Cerebellar cortex (tissue), 1 donor: ENCODE measurements around the gene DVL1.
"Not testable (repeated sequence)": the region's sequence is repeated elsewhere in the genome, so short reads cannot be mapped to it uniquely, and the experiment has no call there.

Source experiments
- DNase-seq: peaks from one replicate; pipeline ENCODE4 v3.0.0-alpha.2; 2015; ENCODE audit warnings: low spot score

The DVL1 gene

DNA sequence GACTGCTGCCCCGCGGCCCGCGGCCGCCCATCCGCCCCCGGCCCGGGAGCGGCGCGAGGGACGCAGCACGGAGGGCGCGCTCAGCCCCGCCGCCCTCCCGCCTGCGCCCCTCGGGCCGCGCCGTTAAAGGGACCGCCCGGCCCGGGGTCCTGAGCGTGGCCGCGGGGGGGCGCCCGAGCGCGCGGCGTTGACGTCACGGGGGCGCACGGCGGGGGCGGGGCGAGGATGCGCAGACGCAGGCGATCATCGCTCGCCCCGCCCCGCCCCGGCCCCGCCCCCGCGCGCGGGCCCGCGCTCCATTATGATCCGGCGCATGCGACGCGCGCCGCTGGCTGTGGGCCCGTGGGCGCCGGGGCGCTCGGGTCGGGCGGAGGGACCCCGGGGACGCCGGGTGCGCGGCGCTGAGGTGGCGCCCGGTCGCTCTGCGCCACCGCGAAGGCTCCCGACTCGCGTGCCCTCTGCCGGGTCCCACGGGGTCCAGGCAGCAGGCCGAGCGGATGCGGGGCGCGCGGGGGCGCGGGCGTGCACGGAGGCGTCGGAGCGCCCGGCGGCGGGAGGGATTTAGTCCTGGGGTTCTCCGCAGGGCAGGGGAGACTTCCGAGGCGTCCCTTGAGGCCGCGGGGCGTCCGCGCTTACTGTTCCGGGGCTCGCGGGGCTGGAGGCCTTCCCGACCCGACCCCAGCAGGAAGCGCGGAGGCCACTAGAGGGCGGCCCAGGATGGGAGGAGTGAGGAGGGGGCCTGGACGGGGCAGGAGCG lies at the start of gene DVL1:
Gene DVL1, minus strand, starts transcription at position 163 of the 757 bp plus-strand sequence. CDS start 353 bp downstream, outside the sequence.
- peak; percentile 42 for DNase-seq

DNA sequence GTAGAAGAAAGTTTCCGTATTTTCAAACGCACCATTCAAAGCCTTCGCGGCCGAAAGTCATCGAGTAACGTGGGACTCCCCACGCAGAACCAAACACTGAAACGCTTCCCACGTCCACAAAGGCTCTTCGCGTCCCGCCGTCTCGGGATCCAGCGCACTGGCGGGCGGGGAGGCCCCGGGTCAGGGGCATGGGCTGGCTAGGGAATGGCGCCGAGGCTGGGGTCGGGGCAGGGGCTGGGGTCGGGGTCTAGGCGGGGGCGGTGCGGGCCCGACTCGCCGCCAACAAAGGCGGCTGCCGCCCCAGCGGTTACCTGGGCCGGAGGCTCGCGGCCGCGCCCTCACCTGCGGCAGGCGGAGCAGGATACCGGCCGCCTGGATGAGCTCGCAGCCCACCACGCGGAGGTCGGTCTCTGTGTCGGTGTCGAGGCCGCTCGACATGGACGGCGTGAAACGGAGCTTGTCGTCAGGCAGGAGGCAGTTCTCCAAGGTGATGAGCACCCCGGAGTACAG lies 49.5 kb upstream of the DVL1 start:
- no peak for DNase-seq

DNA sequence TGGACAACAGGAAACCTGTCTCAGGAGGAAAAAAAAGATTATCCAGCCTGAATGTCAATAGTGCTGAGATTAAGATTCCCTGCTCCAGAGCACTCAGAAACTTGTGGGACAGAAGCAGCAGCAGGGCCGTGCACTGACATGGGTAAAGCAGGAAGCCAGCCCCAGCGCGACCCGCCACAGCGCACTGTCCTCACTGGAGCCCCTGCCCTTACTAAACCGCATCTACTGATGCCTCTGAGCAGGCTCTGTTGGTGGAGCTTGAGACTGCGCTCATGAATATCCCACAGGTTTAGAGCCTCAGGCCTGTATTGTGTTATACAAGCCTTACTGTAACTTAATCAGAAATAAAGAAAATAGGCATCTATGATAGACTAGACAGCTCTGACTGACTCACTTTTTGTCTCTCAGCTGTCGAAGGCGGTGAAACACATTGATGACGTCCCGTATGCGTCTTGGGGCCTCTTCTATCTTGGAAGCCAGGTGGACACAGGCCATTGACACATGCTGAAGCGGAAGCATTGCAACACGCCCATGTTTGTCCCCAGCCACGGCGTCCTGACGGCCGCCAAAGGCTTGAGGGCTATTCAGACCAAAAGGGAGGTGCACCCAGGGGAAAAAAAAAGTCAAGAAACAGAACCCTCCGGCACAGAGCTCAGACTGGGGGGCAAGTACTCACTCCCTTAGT lies 48.8 kb upstream of the DVL1 start:
- DNase-seq, result no peak

DNA sequence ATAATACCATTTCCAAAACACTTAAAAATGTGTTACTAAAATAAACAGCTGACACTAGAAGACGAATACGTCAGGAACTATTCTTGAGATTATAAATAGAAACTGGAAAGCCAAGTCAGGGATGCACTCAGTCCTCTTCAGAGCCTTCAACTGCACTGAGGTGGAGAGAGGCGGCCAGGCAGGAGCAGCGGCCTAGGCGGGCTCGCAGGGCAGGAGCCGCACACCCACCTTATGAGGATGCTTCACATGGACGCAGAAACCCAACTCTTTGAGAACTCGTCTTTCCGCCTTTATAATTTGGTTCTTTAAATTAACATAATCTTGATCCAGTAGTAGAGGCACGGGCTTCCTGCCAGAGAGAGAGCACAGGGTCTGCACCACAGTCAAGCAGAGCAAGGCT lies 45.9 kb upstream of the DVL1 start:
- DNase-seq, result no peak

DNA sequence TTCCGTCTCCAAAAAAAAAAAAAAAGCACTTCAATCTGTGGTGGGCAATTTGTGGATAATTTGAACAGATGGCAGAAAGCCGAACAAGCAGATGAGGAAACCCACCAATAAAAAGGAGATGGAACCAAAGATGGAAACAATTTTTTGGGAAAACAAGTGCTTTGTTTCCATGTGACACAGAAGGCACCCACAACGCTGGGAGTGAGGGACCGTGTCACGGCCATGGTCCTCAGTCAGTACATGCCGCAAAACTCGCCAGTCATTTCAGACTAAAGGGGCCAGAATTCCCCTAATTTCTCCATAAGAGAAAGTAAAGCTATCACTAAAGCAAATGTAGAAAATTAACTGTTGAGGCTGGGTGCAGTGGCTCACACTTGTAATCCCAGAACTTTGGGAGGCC lies 44.9 kb upstream of the DVL1 start:
- no peak for DNase-seq

DNA sequence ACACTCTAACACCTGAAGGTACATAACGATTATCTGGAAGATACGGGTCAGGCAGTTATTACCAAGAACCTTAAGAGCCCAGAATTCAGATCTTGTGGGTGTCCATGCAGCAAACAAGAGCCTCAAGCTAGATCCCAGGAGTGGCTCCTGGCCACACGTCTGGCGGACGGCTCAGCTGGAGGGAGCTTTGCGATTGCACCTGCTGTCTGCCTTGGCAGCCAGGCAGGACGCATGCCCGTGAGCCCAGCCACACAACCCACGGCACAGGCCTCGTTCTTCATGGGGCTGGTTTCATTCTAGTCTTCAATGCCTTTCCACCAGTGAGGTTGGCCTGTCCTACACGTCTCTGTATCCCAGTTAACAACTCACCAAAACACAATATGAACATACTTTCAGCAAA lies 44.2 kb upstream of the DVL1 start:
- DNase-seq, result no peak

DNA sequence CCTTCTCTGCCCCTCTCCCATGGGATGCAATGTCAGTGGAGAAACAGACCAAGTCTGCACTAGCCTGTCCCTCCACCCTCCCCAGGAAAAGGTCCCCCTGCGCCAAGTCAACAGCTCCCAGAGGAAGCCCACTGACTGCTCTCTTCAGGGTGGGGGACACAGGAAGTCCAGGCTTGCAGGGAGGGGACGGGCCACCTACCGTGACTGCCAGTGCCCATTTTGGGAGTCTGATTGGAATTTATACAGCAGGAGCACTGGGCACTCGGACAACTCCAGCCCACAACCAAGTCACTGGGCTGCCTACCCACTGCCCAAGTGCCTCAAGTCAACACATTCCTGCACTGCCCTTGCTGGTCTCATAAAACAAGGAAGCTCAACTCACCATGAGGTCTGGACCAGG lies 43.8 kb upstream of the DVL1 start:
- DNase-seq, result no peak

DNA sequence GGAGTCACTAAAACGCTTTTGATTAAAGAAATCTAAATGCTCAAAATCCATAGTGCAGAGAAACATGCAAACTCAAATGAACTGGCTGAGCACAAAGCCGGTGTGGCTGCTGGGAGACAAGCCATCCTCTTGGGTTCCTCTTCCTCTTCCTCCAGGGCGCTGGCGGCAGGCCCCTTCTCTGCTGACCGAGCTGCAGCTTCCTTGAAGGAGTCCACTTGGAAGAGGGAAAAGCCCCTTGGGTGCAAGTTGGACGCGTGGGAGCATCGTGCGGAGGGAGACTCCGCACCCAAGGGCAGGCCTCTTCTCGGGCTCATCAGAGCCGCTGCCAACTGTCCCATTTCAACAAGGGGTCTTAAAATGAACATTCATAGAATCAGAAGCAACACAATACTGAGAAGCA lies 42.0 kb upstream of the DVL1 start:
- no peak for DNase-seq

DNA sequence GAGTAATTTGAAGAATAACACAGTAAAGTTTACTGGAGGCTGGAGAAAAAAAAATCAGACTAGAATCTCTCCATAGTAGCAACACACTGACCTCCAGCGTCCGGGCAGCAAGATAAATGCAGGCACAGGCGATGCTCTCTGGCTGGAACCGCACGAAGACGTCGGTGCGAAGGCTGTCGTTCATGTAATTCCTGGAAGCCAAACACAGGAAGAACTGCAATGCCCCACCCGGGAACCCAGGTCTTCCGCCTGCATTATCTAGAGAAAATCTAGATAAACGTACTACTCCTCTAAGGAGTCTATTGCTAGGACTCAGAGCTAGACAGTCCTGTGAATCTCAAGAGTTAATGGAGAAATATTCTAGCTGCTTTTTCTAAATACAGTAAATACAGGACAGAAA lies 41.5 kb upstream of the DVL1 start:
- no peak for DNase-seq

DNA sequence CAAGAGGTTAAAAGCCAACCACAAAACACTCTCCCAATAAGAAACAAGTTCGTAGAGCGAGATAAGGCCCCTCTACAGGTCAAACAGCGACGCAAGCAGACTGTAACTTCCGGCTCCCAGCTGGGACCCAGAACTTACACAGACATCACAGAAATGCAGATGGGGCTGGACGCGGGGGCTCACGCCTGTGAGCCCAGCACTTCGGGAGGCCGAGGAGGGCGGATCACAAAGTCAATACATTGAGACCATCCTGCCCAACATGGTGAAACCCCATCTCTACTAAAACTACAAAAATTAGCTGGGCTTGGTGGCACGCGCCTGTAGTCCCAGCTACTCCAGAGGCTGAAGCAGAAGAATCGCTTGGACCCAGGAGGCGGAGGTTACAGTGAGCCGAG lies 38.9 kb upstream of the DVL1 start:
- DNase-seq, result no peak

DNA sequence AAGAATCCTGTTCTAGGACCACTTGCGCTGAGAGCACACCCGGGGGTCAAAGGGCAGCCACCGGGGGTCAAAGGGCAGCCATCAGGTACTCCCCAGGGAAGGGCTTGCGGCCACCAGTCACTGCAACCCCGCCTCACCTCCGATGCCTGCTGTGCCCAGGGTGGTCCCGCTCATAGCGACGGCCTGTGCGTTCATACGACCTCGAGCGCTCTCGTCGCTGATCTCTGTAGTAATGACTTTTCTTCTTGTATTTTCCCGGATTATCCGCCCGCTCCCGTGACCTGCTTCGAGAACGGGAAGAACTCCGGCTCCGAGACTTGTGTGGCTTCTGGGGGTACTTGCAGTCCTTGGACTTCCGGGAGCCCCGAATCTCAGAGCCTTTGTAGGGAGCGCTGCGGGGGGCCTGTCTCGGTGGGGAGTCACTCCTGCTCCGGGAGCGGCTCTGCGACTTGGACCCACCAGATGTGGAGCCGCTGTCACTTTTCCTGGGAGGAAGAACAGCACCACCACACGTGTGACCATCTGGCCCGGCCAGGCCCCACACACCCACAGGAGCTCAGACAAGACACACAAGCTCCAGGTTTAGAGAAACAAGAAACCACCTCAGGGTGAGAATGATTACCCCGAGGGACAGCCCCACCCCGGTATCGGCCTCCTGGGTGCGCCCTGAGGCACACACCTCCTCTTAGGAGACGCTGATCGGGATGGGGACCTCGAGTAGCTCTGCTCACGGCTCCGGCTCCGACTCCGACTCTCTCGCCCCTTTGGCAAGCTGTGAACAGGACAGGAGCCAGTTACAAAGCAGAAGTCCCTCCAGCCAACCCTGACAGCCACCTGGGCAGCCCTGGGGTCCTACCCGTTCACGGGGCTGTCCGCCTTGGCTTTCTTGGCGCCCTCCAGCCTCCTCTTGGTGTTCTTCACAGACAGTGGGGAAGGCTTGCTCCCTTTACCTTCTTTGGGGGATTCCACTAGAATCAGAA lies 38.2 kb upstream of the DVL1 start:
- DNase-seq, result no peak

DNA sequence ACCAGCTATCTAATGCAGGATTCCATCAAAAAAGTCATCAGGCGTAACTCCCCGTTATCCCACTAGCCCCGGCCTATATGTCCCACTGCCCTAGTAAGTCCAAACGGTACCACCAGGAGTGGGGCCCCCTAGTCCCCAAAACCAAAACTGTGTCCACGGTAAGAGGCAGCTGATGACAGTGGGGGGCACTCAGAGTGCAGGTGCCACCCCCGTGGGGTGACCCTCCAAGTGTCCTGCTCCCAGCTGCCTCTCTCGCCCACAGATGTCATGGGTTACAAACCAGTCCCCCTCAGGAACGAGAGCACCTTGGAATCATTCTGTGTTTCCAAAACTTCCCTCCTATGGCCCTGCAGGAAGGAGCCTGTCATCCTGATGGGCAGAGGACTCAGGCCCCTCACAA lies 36.7 kb upstream of the DVL1 start:
- DNase-seq, result no peak

DNA sequence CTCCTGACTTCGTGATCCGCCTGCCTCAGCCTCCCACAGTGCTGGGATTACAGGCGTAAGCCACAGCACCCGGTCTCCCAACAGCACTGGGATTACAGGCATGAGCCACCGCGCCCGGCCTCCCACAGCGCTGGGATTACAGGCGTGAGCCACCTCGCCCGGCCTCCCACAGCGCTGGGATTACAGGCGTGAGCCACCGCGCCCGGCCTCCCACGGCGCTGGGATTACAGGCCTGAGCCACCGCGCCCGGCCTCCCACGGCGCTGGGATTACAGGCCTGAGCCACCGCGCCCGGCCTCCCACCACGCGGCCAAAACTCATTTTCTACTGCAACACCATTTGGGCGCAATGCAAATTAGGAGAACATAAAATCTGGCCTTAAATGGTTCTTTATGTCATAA lies 36.1 kb upstream of the DVL1 start:
- DNase-seq, result not testable (repeated sequence)

DNA sequence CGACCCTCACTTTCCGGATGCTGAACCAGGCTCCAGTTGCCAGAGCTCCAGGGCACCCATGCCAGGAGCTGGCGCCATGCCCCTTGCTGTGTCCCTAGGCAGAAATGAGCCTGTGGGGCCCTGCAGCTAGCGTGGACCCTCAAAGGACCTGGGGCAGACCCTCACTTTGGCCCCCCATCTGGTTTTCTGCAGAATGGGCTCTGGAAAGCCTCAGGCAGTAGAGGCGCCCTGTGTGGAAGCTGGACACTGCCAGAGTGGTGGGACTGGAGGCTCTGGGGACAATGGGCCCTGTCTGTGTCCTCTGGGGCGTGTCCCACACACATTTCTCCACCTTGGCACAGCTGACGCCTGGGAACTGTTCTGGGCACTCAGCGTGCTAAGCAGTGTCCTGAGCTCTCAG lies 32.1 kb upstream of the DVL1 start:
- DNase-seq, result no peak

DNA sequence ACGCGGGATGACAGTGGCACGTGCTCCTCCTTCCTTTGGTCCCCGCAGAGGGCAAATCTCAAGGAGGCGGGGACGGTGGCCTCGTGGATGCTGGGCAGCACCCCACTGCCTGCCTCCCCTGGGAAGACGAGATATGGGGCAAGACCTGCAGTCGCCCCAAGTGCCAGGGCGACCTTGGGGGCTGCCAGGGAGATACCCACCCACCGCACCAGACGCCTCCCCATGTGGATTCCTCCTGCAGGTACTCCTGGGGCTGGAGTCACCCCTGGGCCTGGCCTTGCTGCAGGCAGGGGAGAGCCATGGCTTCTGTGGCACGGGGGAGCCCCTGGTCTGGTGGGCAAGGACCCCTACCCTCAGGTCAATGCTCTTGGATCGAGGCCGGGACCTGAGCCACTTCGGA lies 31.6 kb upstream of the DVL1 start:
- no peak for DNase-seq

DNA sequence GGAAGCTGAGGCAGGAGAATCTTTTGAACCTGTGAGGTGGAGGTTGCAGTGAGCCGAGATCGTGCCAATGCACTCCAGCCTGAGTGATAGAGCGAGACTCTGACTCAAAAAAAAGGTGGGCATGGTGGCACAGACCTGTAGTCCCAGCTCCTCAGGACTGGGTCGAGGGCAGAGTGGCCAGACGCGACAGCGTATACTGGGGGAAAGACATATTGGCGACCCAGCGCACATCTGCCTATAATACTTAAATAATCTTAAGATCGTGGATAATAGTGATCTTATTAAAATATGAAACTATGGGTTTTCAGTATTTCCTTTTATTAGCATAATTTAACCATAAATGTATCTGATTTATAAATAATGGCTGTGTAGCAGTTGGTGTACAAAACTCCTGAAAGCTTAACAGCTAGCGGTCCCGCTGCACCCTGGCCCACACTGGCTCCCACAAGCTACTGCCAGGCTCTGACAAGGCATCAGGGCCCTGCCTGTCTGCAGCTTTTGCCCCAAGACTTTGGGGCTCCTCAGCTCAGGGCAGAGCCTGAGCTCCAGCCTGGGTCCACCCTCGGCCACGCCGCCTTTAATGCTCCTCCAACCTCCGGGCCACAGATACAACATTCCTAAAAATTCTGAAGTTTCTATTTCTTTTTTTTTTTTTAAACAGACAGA lies 28.5 kb upstream of the DVL1 start:
- no peak for DNase-seq

DNA sequence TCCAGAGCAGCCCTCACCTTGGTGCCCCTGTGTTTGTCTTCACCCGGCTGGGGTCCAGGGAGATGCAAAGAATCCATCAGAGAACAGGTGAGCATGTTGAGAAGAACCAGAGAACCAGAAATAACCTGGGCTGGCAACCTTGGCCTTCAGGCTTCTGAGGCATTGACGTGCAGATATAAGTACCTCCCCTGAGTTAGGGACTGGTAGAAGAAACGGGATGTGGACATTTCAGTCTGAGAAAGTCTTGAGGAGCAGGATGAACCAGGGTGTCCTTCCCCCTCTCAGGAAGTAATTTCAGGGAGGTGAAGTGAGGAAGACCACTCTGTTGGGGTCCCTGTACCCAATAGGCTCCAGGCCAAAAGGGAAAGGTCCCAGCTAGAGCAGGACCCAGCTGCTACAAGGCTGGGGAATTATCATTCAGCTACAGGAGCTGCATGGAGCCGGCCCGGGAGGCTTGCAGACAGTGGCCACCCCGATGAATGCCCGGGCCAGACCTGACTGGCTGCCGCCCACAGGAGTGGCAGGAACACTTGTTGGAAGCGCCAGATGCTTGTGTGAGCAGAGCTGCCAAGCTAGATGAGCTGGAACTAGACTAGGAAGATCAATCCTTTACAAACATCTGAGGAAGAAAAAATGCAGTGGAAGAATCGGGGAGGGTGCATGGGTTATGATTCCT lies 27.5 kb upstream of the DVL1 start:
- no peak for DNase-seq

DNA sequence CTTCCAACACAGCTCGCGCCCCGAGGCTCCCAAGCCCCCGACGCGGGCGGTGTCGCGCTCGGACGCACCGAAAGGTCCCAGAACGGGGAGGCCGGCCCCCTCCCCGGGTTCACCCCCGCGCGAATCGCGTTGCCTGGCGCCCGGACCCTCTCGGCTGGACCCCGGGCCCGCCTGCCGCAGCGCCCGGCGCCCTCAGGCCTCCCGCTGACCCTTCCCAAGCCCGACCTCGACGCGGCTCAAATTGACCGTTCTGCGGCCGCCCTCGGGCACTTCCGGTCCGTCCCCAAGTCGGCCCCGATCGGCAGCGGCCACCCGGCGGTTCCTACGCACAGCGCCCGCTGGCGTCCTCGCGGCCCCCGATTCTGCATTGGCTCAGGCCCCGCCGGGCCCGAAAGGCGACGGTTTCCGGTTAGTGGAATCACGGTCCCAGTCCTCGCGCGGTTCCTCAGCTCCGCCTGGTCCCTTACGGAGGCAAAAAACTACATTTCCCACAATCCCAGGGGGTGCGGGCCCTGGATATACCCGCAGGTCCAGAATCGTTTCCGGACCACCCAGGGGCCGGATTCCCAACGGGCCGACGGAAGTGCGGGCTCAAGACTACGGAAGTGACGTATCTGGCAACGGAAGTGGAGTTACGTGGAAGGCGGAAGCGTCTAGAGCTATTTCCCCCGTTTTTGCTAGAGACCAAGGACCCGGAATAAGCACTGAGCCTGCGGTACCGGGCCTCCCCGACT lies 25.9 kb upstream of the DVL1 start, which contains the start of gene AURKAIP1:
Gene AURKAIP1, minus strand, starts transcription at position 279 of the 734 bp plus-strand sequence. CDS start 451 bp downstream, outside the sequence.
- DNase-seq, result peak; percentile 100

DNA sequence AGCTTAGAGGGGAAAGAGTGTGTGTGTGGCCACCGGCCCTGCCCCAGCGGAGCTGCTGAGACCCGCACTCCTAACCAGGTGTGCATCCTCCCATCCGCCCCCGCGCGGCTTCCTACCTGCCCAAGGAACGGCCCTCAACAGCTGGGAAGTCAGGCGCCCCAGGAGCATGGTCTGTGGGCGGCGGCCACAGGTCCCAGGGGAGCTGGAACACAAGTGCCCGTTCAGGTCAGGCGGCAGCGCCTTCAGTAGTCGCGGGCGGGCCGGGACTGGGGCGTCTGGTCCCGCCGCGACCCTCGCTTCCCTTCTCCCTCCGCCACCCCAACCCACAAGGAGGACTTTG lies 25.3 kb upstream of the DVL1 start:
- DNase-seq, result no peak

DNA sequence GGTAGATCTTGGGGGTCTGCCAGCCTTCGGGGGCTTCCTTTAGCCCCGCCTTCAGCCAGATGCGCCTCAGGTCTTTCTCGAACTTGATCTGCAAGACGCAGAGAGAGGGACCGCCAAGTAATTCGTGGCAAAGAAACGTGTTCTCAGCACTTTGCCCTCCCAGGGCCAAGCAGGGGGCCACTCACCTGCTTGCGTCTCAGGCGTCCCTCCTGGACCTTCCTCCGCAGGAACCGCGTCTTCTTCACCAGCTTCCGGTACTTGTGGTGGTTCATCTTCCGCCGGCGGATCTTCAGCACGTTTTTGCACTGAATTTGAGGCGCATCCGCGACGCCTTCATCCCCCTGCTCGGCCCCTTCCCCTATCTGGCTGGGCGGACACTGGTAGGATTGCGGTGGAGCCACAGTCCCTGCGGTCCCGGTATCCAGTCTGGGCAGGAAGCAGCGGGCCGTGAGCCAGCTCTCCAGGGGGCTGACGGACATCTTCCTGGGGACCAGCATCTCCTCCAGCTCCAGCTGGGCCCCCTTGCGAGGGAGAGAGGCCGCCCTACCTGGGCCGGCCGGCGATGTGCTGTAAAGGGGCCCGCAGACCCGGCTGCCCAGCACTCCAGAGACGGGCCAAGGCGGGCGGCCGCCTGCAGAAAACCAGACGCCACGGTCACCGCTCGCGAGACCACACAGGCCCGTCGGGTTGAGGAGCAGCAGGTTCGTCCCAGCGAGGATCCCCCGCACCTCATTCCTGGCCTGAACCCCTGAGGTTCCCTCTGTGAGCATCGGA lies 24.8 kb upstream of the DVL1 start:
- DNase-seq, result no peak
